Endothelial cell of umbilical vein (primary cell): ENCODE data around the gene FAM53A. TPM values are rescaled to one million over a fixed set of nuclear protein-coding genes. Genes with fewer than 3 reads are reported as not detected.

Experiments
- BruUV-seq: library from RNA; stranded (reverse); fragments of 400-500 nt; replicated peaks from 2 replicates; lab custom pipeline; 2021; lab: Mats Ljungman, UMichigan
- CTCF ChIA-PET: fragments of 300-600, 350-600 bp; sonication (Branson Sonifier 250); formaldehyde crosslinking; loops from one replicate; lab custom pipeline; 2021; ENCODE audit warnings: antibody characterized with exemption, inconsistent platforms; lab: Charles Lee
- POLR2A ChIA-PET: fragments of 300-600, 350-600 bp; sonication (Branson Sonifier 250); formaldehyde crosslinking; loops from one replicate; lab custom pipeline; 2021; ENCODE audit warnings: antibody characterized with exemption, inconsistent platforms; lab: Charles Lee
- DNase-seq: peaks from one replicate; pipeline ENCODE4 v3.0.0-alpha.2; 2011; ENCODE audit warnings: low read depth, low spot score
- FAIRE-seq: peaks from 2 replicates; lab custom pipeline; 2011; peaks lifted over from hg19 to GRCh38; lab: Jason Lieb, UNC
- H2AFZ ChIP-seq: 2 replicates; pipeline ENCODE4 v1.6.0; 2012; ENCODE audit warnings: low read depth, low read length, control low read depth, inconsistent platforms
- H3K27ac ChIP-seq: 2 replicates; pipeline ENCODE4 v1.5.1; 2011; ENCODE audit warnings: low read depth, mild to moderate bottlenecking, control low read depth, low read length, moderate library complexity; ENCODE audit not compliant: insufficient read depth
- H3K27me3 ChIP-seq, 2 experiments: 2 replicates each; pipeline versions ENCODE4 v1.6.0 to v1.6.1; 2011; ENCODE audit warnings: low read length in 2 of 2, mixed read lengths in 1 of 2; ENCODE audit not compliant: control insufficient read depth in 2 of 2, insufficient read depth in 2 of 2
- H3K36me3 ChIP-seq, 2 experiments: 2 replicates in 1 of 2; 3 replicates in 1 of 2; pipeline ENCODE4 v1.5.1; 2011; ENCODE audit warnings: low read length in 2 of 2, mild to moderate bottlenecking in 1 of 2, moderate library complexity in 1 of 2; ENCODE audit not compliant: control insufficient read depth in 2 of 2, insufficient read depth in 2 of 2; ENCODE audit errors: extremely low read depth in 1 of 2
- H3K4me1 ChIP-seq: 3 replicates; pipeline ENCODE4 v1.5.1; 2011; ENCODE audit warnings: mild to moderate bottlenecking, low read length; ENCODE audit not compliant: control insufficient read depth, insufficient read depth; ENCODE audit errors: extremely low read depth
- H3K4me2 ChIP-seq: 2 replicates; pipeline ENCODE4 v1.6.1; 2011; ENCODE audit warnings: low read length, control low read depth, mixed read lengths; ENCODE audit not compliant: insufficient read depth
- H3K4me3 ChIP-seq, 3 experiments: fragments of 200-600 bp in 1 of 3; sonication (generic), shearing (Covaris generic) in 1 of 3; replicated peaks in 1 of 3; 2 replicates each; pipeline ENCODE4 v1.5.1; 2011 to 2016; ENCODE audit warnings: control low read depth in 3 of 3, low read length in 3 of 3, mild to moderate bottlenecking in 2 of 3, inconsistent platforms in 1 of 3, low read depth in 1 of 3, moderate library complexity in 1 of 3; ENCODE audit not compliant: insufficient read depth in 1 of 3
- H3K79me2 ChIP-seq: 2 replicates; pipeline ENCODE4 v1.6.0; 2012; ENCODE audit warnings: low read length, inconsistent platforms; ENCODE audit not compliant: control insufficient read depth, insufficient read depth
- H3K9ac ChIP-seq: replicated peaks from 2 replicates; pipeline ENCODE3; 2011; ENCODE audit warnings: low read length, control low read depth; ENCODE audit not compliant: insufficient read depth; ENCODE audit errors: extremely low read depth
- H3K9me1 ChIP-seq: replicated peaks from 3 replicates; pipeline ENCODE4 v1.6.0; 2011; ENCODE audit warnings: mild to moderate bottlenecking, low read length; ENCODE audit not compliant: control insufficient read depth, insufficient read depth; ENCODE audit errors: extremely low read depth
- H3K9me3 ChIP-seq: replicated peaks from 2 replicates; pipeline ENCODE4 v1.5.1; 2012; ENCODE audit warnings: low read length, inconsistent platforms; ENCODE audit not compliant: control insufficient read depth, insufficient read depth
- H4K20me1 ChIP-seq: replicated peaks from 2 replicates; pipeline ENCODE3; 2011; ENCODE audit warnings: mild to moderate bottlenecking, low read length; ENCODE audit not compliant: control insufficient read depth, insufficient read depth; ENCODE audit errors: extremely low read depth
- CTCF ChIP-seq, 2 donors: IDR thresholded peaks; 1 replicate in 1 of 2; 2 replicates in 1 of 2; pipeline ENCODE4 v1.5.1; 2011; ENCODE audit warnings: low read length in 2 of 2, mild to moderate bottlenecking in 2 of 2, moderate library complexity in 2 of 2, control low read depth in 1 of 2, inconsistent platforms in 1 of 2, low read depth in 1 of 2; ENCODE audit not compliant: insufficient read depth in 1 of 2; ENCODE audit errors: extremely low read depth in 1 of 2
- EZH2 ChIP-seq: IDR thresholded peaks from 2 replicates; pipeline ENCODE4 v1.6.1; 2012; ENCODE audit warnings: borderline replicate concordance, low read depth, mild to moderate bottlenecking, moderate library complexity, low read length, inconsistent platforms; ENCODE audit not compliant: severe bottlenecking
- FOS ChIP-seq: IDR thresholded peaks from 2 replicates; pipeline ENCODE4 v1.6.1; 2011; ENCODE audit warnings: mild to moderate bottlenecking, low read length, moderate library complexity, borderline replicate concordance; ENCODE audit not compliant: insufficient read depth
- GATA2 ChIP-seq: IDR thresholded peaks from 2 replicates; pipeline ENCODE4 v1.7.0; 2011; ENCODE audit warnings: low read depth, mild to moderate bottlenecking, moderate library complexity, mixed read lengths, low read length; ENCODE audit not compliant: insufficient read length, insufficient read depth
- JUN ChIP-seq: IDR thresholded peaks from 2 replicates; pipeline ENCODE4 v1.6.1; 2011; ENCODE audit warnings: borderline replicate concordance, low read depth; ENCODE audit not compliant: insufficient read length, insufficient read depth
- MYC ChIP-seq: IDR thresholded peaks from one replicate; pipeline ENCODE4 v1.6.1; 2011; ENCODE audit warnings: mild to moderate bottlenecking, low read depth, low read length
- POLR2A ChIP-seq: IDR thresholded peaks from 2 replicates; pipeline ENCODE4 v1.6.1; 2012; ENCODE audit warnings: low read depth, mild to moderate bottlenecking, control low read depth, low read length
- POLR2AphosphoS5 ChIP-seq: IDR thresholded peaks from 2 replicates; pipeline ENCODE4 v1.6.1; 2012; ENCODE audit warnings: low read depth, mild to moderate bottlenecking, control low read depth, low read length, moderate library complexity; ENCODE audit not compliant: insufficient read depth
- dilution Hi-C: fragments of 300-500 bp; cut with MboI; formaldehyde crosslinking; loops from one replicate; pipeline ENCODE4 v1.15.0; 2019; ENCODE audit warnings: low sequenced_read_pairs; ENCODE audit not compliant: extremely low pct_ligation_motif_present
- intact Hi-C: fragments of 100-400 bp; cut with micrococcal nuclease; formaldehyde crosslinking; loops from one replicate; pipeline ENCODE4 v1.10.0; 2022
- polyA plus RNA-seq, 4 experiments: library from polyadenylated mRNA; depleted of rRNA in 3 of 4; stranded (reverse) in 3 of 4; unstranded in 1 of 4; fragments of >200 nt; gene quantifications; 2 replicates each; pipeline versions ENCODE4 v1.2.1 to v1.2.3, GENCODE V29; 2011 to 2012; ENCODE audit warnings: missing spikeins in 1 of 4
- total RNA-seq: library from RNA; stranded (reverse); gene quantifications from 2 replicates; pipeline ENCODE4 v1.2.3, GENCODE V29; 2021
- TF ChIP-seq, protein P1 (sequence below): IDR thresholded peaks from 2 replicates; pipeline ENCODE4 v1.6.1; 2011; ENCODE audit not compliant: insufficient read depth, insufficient read length

The FAM53A gene
- total and polyA plus RNA-seq, 2 donors (not counting 3 experiments of a cell fraction or from before 2014, with no cell fraction given): 1.3 to 1.7 TPM

GRCh38 chr4:1668488-1668840, 15.6 kb downstream of the FAM53A start:
- Histone ChIP-seq H3K27ac (no peak overlapping the region), H3K9me1 (no peaks in the 10 kb centered on the region), H3K4me3 (no peak overlapping the region), H3K27me3 (no peaks in the 10 kb centered on the region), H3K9me3 (no peaks in the 10 kb centered on the region), H3K36me3 (no peaks in the 10 kb centered on the region), H4K20me1 (no peaks in the 10 kb centered on the region), H2AFZ (no peak overlapping the region), H3K9ac (no peak overlapping the region), H3K4me2 (no peak overlapping the region), H3K4me1 (no peaks in the 10 kb centered on the region), H3K79me2 (no peaks in the 10 kb centered on the region)
- ChIA-PET CTCF (interaction anchor here (0.8 to 1.7 kb wide), 2 partner anchors 10 to 25 kb away, joined by 3 to 6 read pairs; no protein-coding TSS in a partner anchor), POLR2A (no interaction called here)
- dilution Hi-C loops: no loop called here
- intact Hi-C loops: no loop called here
- TF ChIP-seq GATA2 (no peak), CTCF (IDR thresholded peaks at IDR 0.05; ENCODE audit: extremely low read depth in 1 of 2, insufficient read depth in 1 of 2, low read depth in 1 of 2, low read length in 2 of 2) (no peak), FOS (no peak), JUN (no peak), MYC (no peak), EZH2 (no peak), POLR2A (no peak), POLR2AphosphoS5 (no peak)
- TF ChIP-seq, protein P1, sequence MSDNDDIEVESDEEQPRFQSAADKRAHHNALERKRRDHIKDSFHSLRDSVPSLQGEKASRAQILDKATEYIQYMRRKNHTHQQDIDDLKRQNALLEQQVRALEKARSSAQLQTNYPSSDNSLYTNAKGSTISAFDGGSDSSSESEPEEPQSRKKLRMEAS: no peak
- DNase-seq: no peak
- BruUV-seq: no TSS peak
- FAIRE-seq: no peak
